Activated CD4-positive, alpha-beta T cell treated with anti-CD3 and anti-CD28 coated beads, Interleukin-2, Interleukin-6, amounts not matched to agents 100 ng/mL and 50 ng/mL, durations not matched to agents 16 hours and 8 hours (primary cell): ENCODE results near the gene LDLRAD4.

Experiments
- DNase-seq: peaks from one replicate; pipeline ENCODE4 v3.0.0-alpha.2; 2020

The LDLRAD4 gene

GRCh38 chr18:13568443-13569392 is 350.2 kb downstream of the LDLRAD4 start:
- peak; percentile 62 for DNase-seq

DNA sequence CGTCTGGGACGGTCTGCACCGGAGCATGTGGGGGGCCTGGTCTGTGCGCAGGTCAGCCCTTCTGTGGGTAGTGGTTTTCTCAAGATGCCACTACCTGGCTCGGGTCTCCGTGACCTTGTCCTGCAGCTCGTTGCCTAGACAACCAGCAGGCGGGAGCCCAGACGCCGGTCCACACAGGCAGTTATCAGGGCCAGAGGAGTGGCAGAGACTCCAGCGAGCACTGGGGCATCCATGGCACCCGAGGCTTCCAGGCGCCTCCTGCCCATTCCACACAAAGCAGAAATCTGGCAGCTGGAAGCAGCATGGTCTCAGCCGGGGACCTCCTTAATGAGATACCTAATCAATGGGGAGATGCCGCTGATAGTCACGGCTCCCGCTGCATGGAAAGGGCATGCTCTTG is 351.7 kb downstream of the LDLRAD4 start:
- no peak for DNase-seq

GRCh38 chr18:13570856-13571495 is 352.4 kb downstream of the LDLRAD4 start:
- peak; percentile 43 for DNase-seq

- no peak for DNase-seq
Measured at GRCh38 chr18:13572148-13572547, 353.6 kb downstream of the LDLRAD4 start.

- DNase-seq = no peak
Measured at GRCh38 chr18:13572721-13573120, 354.2 kb downstream of the LDLRAD4 start.

DNA sequence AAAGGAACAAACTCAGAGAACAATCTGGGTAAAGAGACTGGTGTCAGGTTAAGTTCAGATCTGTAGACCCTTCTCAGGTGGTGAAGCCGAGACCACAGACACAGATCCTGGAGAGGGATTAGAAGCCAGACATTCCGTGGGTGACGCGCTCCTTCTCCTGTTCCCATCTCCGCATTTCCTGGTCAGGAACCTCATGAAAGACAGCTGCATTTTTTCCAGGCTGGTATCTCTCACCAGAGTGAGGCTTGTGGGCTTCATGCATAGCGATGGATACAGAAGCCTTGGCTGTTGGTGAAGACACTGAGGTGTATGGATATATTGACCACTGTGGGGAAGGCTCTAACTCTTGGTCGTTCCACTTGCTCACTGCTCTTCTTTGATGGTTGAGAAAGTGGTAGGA is 355.2 kb downstream of the LDLRAD4 start:
- DNase-seq = no peak

GRCh38 chr18:13574355-13574754 is 355.8 kb downstream of the LDLRAD4 start:
- no peak for DNase-seq

DNA sequence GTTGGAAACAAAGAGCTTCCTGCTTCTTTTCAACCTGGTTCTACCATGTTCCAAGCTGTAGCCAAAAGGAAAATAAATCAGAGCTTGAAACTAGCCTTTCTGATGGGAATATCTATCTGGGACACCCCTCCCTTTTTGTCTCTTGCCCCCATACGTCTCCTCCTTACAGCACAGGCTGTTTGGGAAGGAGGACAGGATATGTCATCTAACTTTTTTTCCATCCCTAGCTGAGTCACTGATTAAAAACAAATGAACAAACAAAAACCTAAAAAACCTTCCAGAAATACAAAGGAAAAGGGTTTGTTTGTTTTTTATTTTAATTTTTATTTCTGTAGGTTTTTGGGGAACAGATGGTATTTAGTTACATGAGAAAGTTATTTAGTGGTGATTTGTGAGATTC is 356.2 kb downstream of the LDLRAD4 start:
- no peak for DNase-seq

DNA sequence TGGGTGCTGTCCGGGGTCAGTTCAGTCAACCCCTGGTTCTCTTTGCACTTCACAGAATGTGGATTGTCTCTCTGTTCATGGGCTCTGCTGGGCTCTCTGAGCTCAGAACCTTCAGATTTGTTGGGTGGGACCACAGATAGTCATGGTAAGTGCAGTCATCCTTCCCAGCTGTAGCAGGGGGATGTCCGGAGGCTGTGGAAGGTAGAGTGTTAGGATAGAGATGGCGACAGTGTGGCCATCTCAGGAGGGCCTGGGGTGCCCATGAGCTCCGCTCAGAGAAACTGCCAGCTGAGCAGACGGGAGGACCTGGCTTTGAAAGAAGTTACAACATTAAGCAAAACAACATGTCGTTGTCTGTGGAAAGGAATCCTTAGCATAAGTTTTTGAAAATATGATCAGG is 358.0 kb downstream of the LDLRAD4 start:
- no peak for DNase-seq

GRCh38 chr18:13577091-13577697 is 358.6 kb downstream of the LDLRAD4 start:
- peak; percentile 84 for DNase-seq

- DNase-seq = no peak
Measured at GRCh38 chr18:13577781-13578180, 359.2 kb downstream of the LDLRAD4 start.

DNA sequence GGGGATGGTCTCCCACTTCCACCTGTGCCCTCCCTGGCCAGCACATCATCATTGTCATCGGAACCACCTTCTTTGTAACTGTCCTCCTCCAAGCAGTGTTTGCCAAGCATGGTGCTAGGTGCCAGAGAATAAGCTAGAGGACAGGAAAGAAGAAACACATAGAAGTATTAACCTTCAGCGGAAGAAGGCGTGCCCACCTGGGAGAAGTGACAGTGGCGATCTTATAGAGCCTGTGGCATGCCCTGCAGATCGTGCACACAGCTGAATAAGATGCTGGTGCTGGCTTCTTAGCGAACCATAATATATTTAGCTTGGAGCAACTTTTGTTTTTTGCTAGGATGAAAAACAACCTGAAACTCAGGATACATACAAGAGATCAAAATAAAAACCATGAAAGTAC is 359.8 kb downstream of the LDLRAD4 start:
- no peak for DNase-seq

- DNase-seq = no peak
Measured at GRCh38 chr18:13579874-13580273, 361.3 kb downstream of the LDLRAD4 start.

- no peak for DNase-seq
Measured at GRCh38 chr18:13580351-13580750, 361.8 kb downstream of the LDLRAD4 start.

- DNase-seq = no peak
Measured at GRCh38 chr18:13580991-13581390, 362.4 kb downstream of the LDLRAD4 start.

GRCh38 chr18:13581496-13582177 is 363.1 kb downstream of the LDLRAD4 start:
- DNase-seq = no peak

GRCh38 chr18:13582178-13582670 is 363.7 kb downstream of the LDLRAD4 start:
- DNase-seq = no peak

DNA sequence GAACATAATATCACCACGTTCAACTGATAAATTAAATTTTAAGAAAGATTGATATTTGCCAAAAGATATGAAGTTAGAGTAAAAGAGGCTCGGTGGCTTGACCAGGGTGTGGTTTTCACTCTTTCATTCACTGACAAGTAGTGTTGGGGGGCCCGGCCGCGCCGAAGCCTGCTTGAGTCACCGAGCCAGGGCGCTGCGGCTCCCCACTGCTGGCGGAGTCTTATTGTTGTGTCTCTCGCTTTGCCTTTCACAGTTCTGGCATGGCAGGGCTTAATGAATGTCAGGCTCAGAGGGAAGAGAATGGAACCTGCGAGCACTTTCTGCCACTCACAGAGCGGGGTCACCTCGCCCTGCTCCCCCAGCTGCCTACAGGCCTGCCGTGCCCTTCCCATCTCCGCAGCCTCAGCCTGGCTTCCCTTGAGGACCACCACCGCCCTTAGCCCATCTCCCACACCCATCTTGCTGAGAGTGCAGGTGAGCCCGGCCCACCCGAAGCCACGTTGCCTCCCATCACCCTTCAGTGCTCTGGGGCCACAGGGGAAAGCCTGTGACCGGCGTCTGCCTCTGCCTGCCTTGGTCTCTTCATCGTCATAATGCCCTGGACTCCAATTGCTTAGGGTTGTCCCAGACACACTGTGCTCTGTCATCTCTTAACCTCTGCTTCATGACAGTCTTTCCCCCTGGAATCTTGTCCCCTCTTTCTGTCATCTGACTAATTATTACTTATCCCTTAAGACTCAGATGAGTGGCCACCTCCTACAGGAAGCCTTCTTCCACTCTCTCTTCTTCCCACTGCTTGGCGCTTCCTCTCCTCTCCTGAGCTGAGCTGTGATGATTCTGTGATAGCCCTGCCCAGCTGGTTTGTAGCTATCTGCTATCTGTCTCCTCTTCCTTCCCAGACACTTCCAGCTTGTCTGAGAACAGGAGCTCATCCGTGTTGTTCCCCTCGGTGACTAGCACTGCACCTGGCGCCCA is 365.3 kb downstream of the LDLRAD4 start:
- DNase-seq = no peak

GRCh38 chr18:13584825-13585224 is 366.3 kb downstream of the LDLRAD4 start:
- DNase-seq = no peak

GRCh38 chr18:13585379-13586153 is 367.0 kb downstream of the LDLRAD4 start:
- no peak for DNase-seq

DNA sequence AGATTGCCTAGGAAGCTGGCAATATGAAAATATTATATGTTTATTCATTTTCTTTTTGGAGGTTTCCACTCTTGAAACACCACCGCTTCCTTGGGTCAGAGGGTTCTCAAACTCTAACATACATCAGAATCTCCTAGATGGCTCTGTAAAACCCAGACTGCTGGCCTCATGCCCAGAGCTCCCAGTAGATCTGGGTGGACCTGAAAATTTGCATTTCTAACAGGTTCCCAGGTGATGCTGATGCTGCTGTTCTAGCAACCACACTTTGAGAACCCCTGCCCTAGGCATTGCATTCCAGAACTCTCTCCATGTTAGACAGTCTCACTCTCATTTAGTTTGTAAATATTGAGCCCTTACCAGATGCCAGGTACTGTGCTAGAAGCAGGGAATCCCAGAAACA is 368.4 kb downstream of the LDLRAD4 start:
- no peak for DNase-seq
